Esophagus muscularis mucosa (tissue), 4 donors: ENCODE data around the gene TMEM131. TPM values are rescaled to one million over a fixed set of nuclear protein-coding genes. Genes with fewer than 3 reads are reported as not detected.

Experiments
- DNase-seq: peaks from one replicate; pipeline ENCODE4 v3.0.0-alpha.2; 2017; ENCODE audit errors: extremely low spot score
- H3K27ac ChIP-seq, 4 donors: fragments of 200-600 bp; sonication (generic); replicated peaks in 1 of 4; 1 replicate in 3 of 4; 2 replicates in 1 of 4; pipeline ENCODE4 v1.5.1; 2016 to 2019; ENCODE audit warnings: mild to moderate bottlenecking in 1 of 4
- H3K27me3 ChIP-seq, 4 donors: fragments of 200-600 bp; sonication (generic); one replicate each; pipeline versions ENCODE4 v1.5.1 to v1.6.0; 2016 to 2019
- H3K36me3 ChIP-seq, 4 donors: fragments of 200-600 bp; sonication (generic); one replicate each; pipeline ENCODE4 v1.5.1; 2016 to 2019
- H3K4me1 ChIP-seq, 4 donors: fragments of 200-600 bp; sonication (generic); one replicate each; pipeline ENCODE4 v1.5.1; 2016 to 2019
- H3K4me3 ChIP-seq, 4 donors: fragments of 200-600 bp; sonication (generic); 1 replicate in 2 of 4; 2 replicates in 2 of 4; pipeline ENCODE4 v1.5.1; 2016 to 2019; ENCODE audit warnings: mild to moderate bottlenecking in 4 of 4, moderate library complexity in 1 of 4
- H3K9me3 ChIP-seq, 4 donors: fragments of 200-600 bp; sonication (generic); 1 replicate in 3 of 4; 2 replicates in 1 of 4; pipeline ENCODE4 v1.5.1; 2016 to 2019
- EP300 ChIP-seq: sonication (generic); formaldehyde crosslinking; IDR thresholded peaks from one replicate; pipeline ENCODE4 v1.6.1; 2017; ENCODE audit warnings: antibody characterized with exemption
- POLR2A ChIP-seq: fragments of 450-650 bp; IDR thresholded peaks from one replicate; pipeline ENCODE4 v1.6.1; 2017; ENCODE audit warnings: antibody characterized with exemption, moderate library complexity, mild to moderate bottlenecking, low read depth
- POLR2AphosphoS5 ChIP-seq, 2 donors: sonication (generic); formaldehyde crosslinking; IDR thresholded peaks; one replicate each; pipeline ENCODE4 v1.6.1; 2017; ENCODE audit warnings: antibody characterized with exemption in 2 of 2
- WGBS: methylation state at CpG from one replicate; pipeline ENCODE4 v1.1.5; 2018; 5-methylcytosine and 5-hydroxymethylcytosine counted together
- intact Hi-C: fragments of 100-400 bp; cut with DNase I; formaldehyde crosslinking; loops from one replicate; pipeline ENCODE4 v1.15.1; 2023
- total RNA-seq, 4 donors: library from RNA; depleted of rRNA; stranded (reverse); fragments of >200 nt; gene quantifications; one replicate each; pipeline versions ENCODE4 v1.1.0 to v1.2.1, GENCODE V29; 2016
- TF ChIP-seq, protein P1 (sequence below), 3 experiments: fragments of 200-600 bp in 2 of 3; fragments of 450-650 bp in 1 of 3; sonication (generic) in 2 of 3; IDR thresholded peaks; one replicate each; pipeline ENCODE4 v1.5.1; 2017 to 2019; ENCODE audit warnings: antibody characterized with exemption in 3 of 3, mild to moderate bottlenecking in 2 of 3, moderate library complexity in 1 of 3

The TMEM131 gene
- total RNA-seq, 4 donors from 2014 or later: 23.9 to 34.1 (median 26.5) TPM

DNA sequence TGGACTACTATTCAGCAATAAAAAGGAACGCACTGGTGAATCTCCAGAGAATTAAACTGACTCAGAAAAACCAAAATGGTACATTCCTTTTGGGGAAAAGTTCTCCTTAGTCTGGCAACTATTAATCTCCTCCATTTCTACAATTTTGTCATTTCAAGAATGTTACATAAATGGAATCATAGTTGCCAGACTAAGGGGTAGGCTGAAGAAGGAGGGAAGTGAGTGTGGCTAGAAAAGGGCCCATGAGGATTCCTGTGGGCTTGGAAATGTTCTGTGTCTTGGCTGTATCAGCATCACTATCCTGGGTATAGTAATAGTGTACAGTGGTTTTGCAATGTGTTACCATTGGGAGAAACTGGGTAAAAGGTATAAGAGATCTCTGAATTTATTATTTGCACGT is 209.9 kb downstream of the TMEM131 start:
- intact Hi-C loops: no loop called here
- H3K36me3 ChIP-seq: peaks cover 0 to 46% (median 11%) of the 10 kb centered on the region in 4 donors

GRCh38 chr2:97784953-97785352 is 210.8 kb downstream of the TMEM131 start:
- Histone ChIP-seq H3K36me3 (peaks cover 0 to 37% (median 8%) of the 10 kb centered on the region in 4 donors), H3K27ac (no peak overlapping the region), H3K27me3 (no peaks in the 10 kb centered on the region), H3K9me3 (no peaks in the 10 kb centered on the region), H3K4me1 (no peaks in the 10 kb centered on the region), H3K4me3 (no peak overlapping the region)
- TF ChIP-seq POLR2A (no peak), EP300 (no peak), POLR2AphosphoS5 (IDR thresholded peaks at IDR 0.05) (no peak)
- TF ChIP-seq, protein P1, sequence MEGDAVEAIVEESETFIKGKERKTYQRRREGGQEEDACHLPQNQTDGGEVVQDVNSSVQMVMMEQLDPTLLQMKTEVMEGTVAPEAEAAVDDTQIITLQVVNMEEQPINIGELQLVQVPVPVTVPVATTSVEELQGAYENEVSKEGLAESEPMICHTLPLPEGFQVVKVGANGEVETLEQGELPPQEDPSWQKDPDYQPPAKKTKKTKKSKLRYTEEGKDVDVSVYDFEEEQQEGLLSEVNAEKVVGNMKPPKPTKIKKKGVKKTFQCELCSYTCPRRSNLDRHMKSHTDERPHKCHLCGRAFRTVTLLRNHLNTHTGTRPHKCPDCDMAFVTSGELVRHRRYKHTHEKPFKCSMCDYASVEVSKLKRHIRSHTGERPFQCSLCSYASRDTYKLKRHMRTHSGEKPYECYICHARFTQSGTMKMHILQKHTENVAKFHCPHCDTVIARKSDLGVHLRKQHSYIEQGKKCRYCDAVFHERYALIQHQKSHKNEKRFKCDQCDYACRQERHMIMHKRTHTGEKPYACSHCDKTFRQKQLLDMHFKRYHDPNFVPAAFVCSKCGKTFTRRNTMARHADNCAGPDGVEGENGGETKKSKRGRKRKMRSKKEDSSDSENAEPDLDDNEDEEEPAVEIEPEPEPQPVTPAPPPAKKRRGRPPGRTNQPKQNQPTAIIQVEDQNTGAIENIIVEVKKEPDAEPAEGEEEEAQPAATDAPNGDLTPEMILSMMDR (IDR thresholded peaks at IDR 0.05): no peak
- no peak for DNase-seq
- intact Hi-C loops: no loop called here

More for the DNA sequence above, 209.9 kb downstream of the TMEM131 start:
- H3K27ac ChIP-seq: no peak overlapping the region
- 96% methylated on average over 2 of the region's 2 CpGs for WGBS
- no peaks in the 10 kb centered on the region for H3K9me3 ChIP-seq
- DNase-seq: no peak
- H3K27me3 ChIP-seq: no peaks in the 10 kb centered on the region
- no peak overlapping the region for H3K4me3 ChIP-seq
- no peaks in the 10 kb centered on the region for H3K4me1 ChIP-seq
- TF ChIP-seq, protein P1 (IDR thresholded peaks at IDR 0.05): no peak
- TF ChIP-seq POLR2AphosphoS5 (IDR thresholded peaks at IDR 0.05) (no peak), EP300 (no peak), POLR2A (no peak)

- Histone ChIP-seq H3K9me3 (no peaks in the 10 kb centered on the region), H3K27ac (no peak overlapping the region), H3K27me3 (no peaks in the 10 kb centered on the region), H3K4me3 (no peak overlapping the region), H3K4me1 (no peaks in the 10 kb centered on the region), H3K36me3 (peaks cover 0 to 25% (median 8%) of the 10 kb centered on the region in 4 donors)
- intact Hi-C loops: no loop called here
- TF ChIP-seq, protein P1 (IDR thresholded peaks at IDR 0.05): no peak
- no peak for TF ChIP-seq POLR2AphosphoS5 (IDR thresholded peaks at IDR 0.05)
- TF ChIP-seq EP300: no peak
- DNase-seq: no peak
- 94% methylated on average over 2 of the region's 4 CpGs for WGBS
These were observed 213.8 kb downstream of the TMEM131 start for GRCh38 chr2:97781981-97782380.

- DNase-seq: no peak
- WGBS: 89% methylated on average over 4 of the region's 4 CpGs
- intact Hi-C loops: no loop called here
- peaks cover 14 to 42% (median 24%) of the 10 kb centered on the region in 4 donors for H3K36me3 ChIP-seq
- no peak for TF ChIP-seq EP300
- TF ChIP-seq, protein P1 (IDR thresholded peaks at IDR 0.05): no peak
- TF ChIP-seq POLR2AphosphoS5 (IDR thresholded peaks at IDR 0.05): no peak
- TF ChIP-seq POLR2A: no peak
- no peaks in the 10 kb centered on the region for H3K9me3 ChIP-seq
- H3K27ac ChIP-seq: no peak overlapping the region
- H3K27me3 ChIP-seq: no peaks in the 10 kb centered on the region
- H3K4me1 ChIP-seq: no peaks in the 10 kb centered on the region
- no peak overlapping the region for H3K4me3 ChIP-seq
These were observed 216.6 kb downstream of the TMEM131 start for GRCh38 chr2:97779141-97779540.

- Histone ChIP-seq H3K4me3 (no peak overlapping the region), H3K4me1 (no peaks in the 10 kb centered on the region), H3K9me3 (no peaks in the 10 kb centered on the region), H3K27me3 (no peaks in the 10 kb centered on the region), H3K36me3 (peaks cover 29 to 80% (median 42%) of the 10 kb centered on the region in 4 donors), H3K27ac (no peak overlapping the region)
- intact Hi-C loops: no loop called here
- DNase-seq: peak; percentile 55
- 82% methylated on average over 11 of the region's 11 CpGs for WGBS
- no peak for TF ChIP-seq POLR2AphosphoS5 (IDR thresholded peaks at IDR 0.05)
- no peak for TF ChIP-seq POLR2A
- TF ChIP-seq, protein P1 (IDR thresholded peaks at IDR 0.05): no peak
These were observed 220.7 kb downstream of the TMEM131 start for GRCh38 chr2:97775074-97775473.
